BE2C (cell line): ENCODE measurements around the gene IGLON5.

ENCODE experiments used
- DNase-seq: peaks from one replicate; pipeline ENCODE4 v3.0.0-alpha.2; 2020
- H3K27me3 ChIP-seq: fragments of 250-450 bp; sonication (Bioruptor Pico); 2 replicates; pipeline ENCODE4 v1.5.1; 2020; ENCODE audit warnings: mild to moderate bottlenecking
- H3K36me3 ChIP-seq: fragments of 250-450 bp; sonication (Bioruptor Pico); 2 replicates; pipeline ENCODE4 v1.5.1; 2020; ENCODE audit warnings: mild to moderate bottlenecking
- H3K4me1 ChIP-seq: fragments of 250-450 bp; sonication (Bioruptor Pico); 2 replicates; pipeline ENCODE4 v1.5.1; 2020
- H3K4me3 ChIP-seq: 2 replicates; pipeline ENCODE4 v1.5.1; 2011; ENCODE audit warnings: low read depth, low read length
- H3K9me3 ChIP-seq: fragments of 250-450 bp; sonication (Bioruptor Pico); 2 replicates; pipeline ENCODE4 v1.5.1; 2020
- CTCF ChIP-seq: IDR thresholded peaks from 2 replicates; pipeline ENCODE4 v1.5.1; 2012; ENCODE audit warnings: mild to moderate bottlenecking, low read depth, low read length

IGLON5 gene

GRCh38 chr19:51367255-51367564, 55.8 kb downstream of the IGLON5 start:
- no peak for TF ChIP-seq CTCF
- no peak for DNase-seq
- H3K4me1 ChIP-seq = peaks cover 2% of the 10 kb centered on the region; the same call in 1 of the 2 replicates
- H3K4me3 ChIP-seq = peak overlapping the region; percentile 80
- no peaks in the 10 kb centered on the region for H3K36me3 ChIP-seq
- no peaks in the 10 kb centered on the region for H3K9me3 ChIP-seq
- no peaks in the 10 kb centered on the region for H3K27me3 ChIP-seq

GRCh38 chr19:51367565-51368365, 56.3 kb downstream of the IGLON5 start:
- H3K36me3 ChIP-seq = no peaks in the 10 kb centered on the region
- peak; percentile 99 for DNase-seq

GRCh38 chr19:51368366-51369282, 57.2 kb downstream of the IGLON5 start, which contains the start of gene CLDND2:
CLDND2 (minus strand) TSS chr19:51369003; CDS start chr19:51368577, 426 bp downstream.
- H3K9me3 ChIP-seq = no peaks in the 10 kb centered on the region
- H3K27me3 ChIP-seq = no peaks in the 10 kb centered on the region
- no peaks in the 10 kb centered on the region for H3K36me3 ChIP-seq
- TF ChIP-seq CTCF = no peak
- peaks cover 2% of the 10 kb centered on the region; the same call in 1 of the 2 replicates for H3K4me1 ChIP-seq
- peak within 1 kb of the TSS; percentile 80 for H3K4me3 ChIP-seq
- peak; percentile 39 for DNase-seq

More at GRCh38 chr19:51367565-51368365, 56.3 kb downstream of the IGLON5 start:
- H3K4me1 ChIP-seq = peaks cover 2% of the 10 kb centered on the region; the same call in 1 of the 2 replicates
- H3K9me3 ChIP-seq = no peaks in the 10 kb centered on the region
- H3K27me3 ChIP-seq = no peaks in the 10 kb centered on the region
- H3K4me3 ChIP-seq = peak overlapping the region; percentile 80
- TF ChIP-seq CTCF = no peak

- no peaks in the 10 kb centered on the region for H3K27me3 ChIP-seq
- no peaks in the 10 kb centered on the region for H3K36me3 ChIP-seq
- H3K4me1 ChIP-seq = peaks cover 2% of the 10 kb centered on the region; the same call in 1 of the 2 replicates
- no peaks in the 10 kb centered on the region for H3K9me3 ChIP-seq
- H3K4me3 ChIP-seq = no peak overlapping the region
- no peak for TF ChIP-seq CTCF
- DNase-seq = no peak
These were observed 58.8 kb downstream of the IGLON5 start for GRCh38 chr19:51370230-51370629.

GRCh38 chr19:51371186-51371690, 59.8 kb downstream of the IGLON5 start:
- peaks cover 2% of the 10 kb centered on the region; the same call in 1 of the 2 replicates for H3K4me1 ChIP-seq
- H3K27me3 ChIP-seq = no peaks in the 10 kb centered on the region
- no peak overlapping the region for H3K4me3 ChIP-seq
- H3K36me3 ChIP-seq = no peaks in the 10 kb centered on the region
- DNase-seq = no peak
- no peak for TF ChIP-seq CTCF
- H3K9me3 ChIP-seq = no peaks in the 10 kb centered on the region
